ENCODE results near the gene ARHGEF28.

ARHGEF28 gene

GRCh38 chr5:73915345-73915744 is 289.3 kb downstream of the ARHGEF28 start:
- no peaks in the 10 kb centered on the region for H3K4me1 ChIP-seq
- no peaks in the 10 kb centered on the region for H3K9me3 ChIP-seq
- H3K27me3 ChIP-seq = no peaks in the 10 kb centered on the region
- no peak for TF ChIP-seq CTCF (IDR thresholded peaks at IDR 0.05; ENCODE audit: low read depth, low read length)
- no peak overlapping the region for H3K4me3 ChIP-seq (ENCODE audit: low read depth, low read length)
- no peak for DNase-seq
- H3K36me3 ChIP-seq = peaks cover 41% of the 10 kb centered on the region

- no peak for DNase-seq
- Histone ChIP-seq H3K9me3 (no peaks in the 10 kb centered on the region), H3K36me3 (peaks cover 32% of the 10 kb centered on the region), H3K4me1 (no peaks in the 10 kb centered on the region), H3K4me3 (ENCODE audit: low read depth, low read length) (no peak overlapping the region), H3K27me3 (no peaks in the 10 kb centered on the region)
- no peak for TF ChIP-seq CTCF (IDR thresholded peaks at IDR 0.05; ENCODE audit: low read depth, low read length)
These were observed 291.4 kb downstream of the ARHGEF28 start for GRCh38 chr5:73917433-73917832.

GRCh38 chr5:73917891-73918290 is 291.9 kb downstream of the ARHGEF28 start:
- DNase-seq = no peak
- Histone ChIP-seq H3K4me1 (no peaks in the 10 kb centered on the region), H3K36me3 (peaks cover 28% of the 10 kb centered on the region), H3K9me3 (no peaks in the 10 kb centered on the region), H3K27me3 (no peaks in the 10 kb centered on the region), H3K4me3 (ENCODE audit: low read depth, low read length) (no peak overlapping the region)
- no peak for TF ChIP-seq CTCF (IDR thresholded peaks at IDR 0.05; ENCODE audit: low read depth, low read length)

- H3K27me3 ChIP-seq = no peaks in the 10 kb centered on the region
- H3K36me3 ChIP-seq = peaks cover 22% of the 10 kb centered on the region
- DNase-seq = no peak
- no peak overlapping the region for H3K4me3 ChIP-seq (ENCODE audit: low read depth, low read length)
- no peaks in the 10 kb centered on the region for H3K9me3 ChIP-seq
- H3K4me1 ChIP-seq = no peaks in the 10 kb centered on the region
- TF ChIP-seq CTCF (IDR thresholded peaks at IDR 0.05; ENCODE audit: low read depth, low read length) = no peak
These were observed 292.8 kb downstream of the ARHGEF28 start for GRCh38 chr5:73918791-73919221.

GRCh38 chr5:73921741-73922140 is 295.7 kb downstream of the ARHGEF28 start:
- H3K4me1 ChIP-seq = no peaks in the 10 kb centered on the region
- peaks cover 17% of the 10 kb centered on the region for H3K36me3 ChIP-seq
- no peak overlapping the region for H3K4me3 ChIP-seq (ENCODE audit: low read depth, low read length)
- H3K27me3 ChIP-seq = no peaks in the 10 kb centered on the region
- no peaks in the 10 kb centered on the region for H3K9me3 ChIP-seq
- DNase-seq = no peak
- TF ChIP-seq CTCF (IDR thresholded peaks at IDR 0.05; ENCODE audit: low read depth, low read length) = no peak

GRCh38 chr5:73922224-73922623 is 296.2 kb downstream of the ARHGEF28 start:
- Histone ChIP-seq H3K4me1 (no peaks in the 10 kb centered on the region), H3K27me3 (no peaks in the 10 kb centered on the region), H3K4me3 (ENCODE audit: low read depth, low read length) (no peak overlapping the region), H3K9me3 (no peaks in the 10 kb centered on the region), H3K36me3 (peaks cover 17% of the 10 kb centered on the region)
- TF ChIP-seq CTCF (IDR thresholded peaks at IDR 0.05; ENCODE audit: low read depth, low read length) = no peak
- no peak for DNase-seq

Measured in BE2C (cell line).